CD8-positive, alpha-beta memory T cell (primary cell): ENCODE data around the gene SLC25A52. TPM values are rescaled to one million over a fixed set of nuclear protein-coding genes. Genes with fewer than 3 reads are reported as not detected.

Source experiments
- polyA plus RNA-seq: library from polyadenylated mRNA; unstranded; fragments of 300-500 nt; fragmentation: Illumina TruSeq; gene quantifications from one replicate; pipeline ENCODE4 v1.2.3, GENCODE V29; 2021
- total RNA-seq, 2 experiments: library from RNA; stranded (reverse); gene quantifications; one replicate each; pipeline ENCODE4 v1.2.3, GENCODE V29; 2021

The SLC25A52 gene
- total and polyA plus RNA-seq, 3 experiments from 2014 or later, result 0.22 TPM; not detected in 2

Other genes with a start within 250 kb of the SLC25A52 start
- not detected for gene TTR, start 169.0 kb downstream of the SLC25A52 start, total RNA-seq
- gene TTR, start 169.0 kb downstream of the SLC25A52 start, polyA plus RNA-seq, result not detected
- 1 to 10 TPM; 3.4 to 5.1 TPM for gene B4GALT6, start 76.3 kb downstream of the SLC25A52 start, total RNA-seq
- gene B4GALT6, start 76.3 kb downstream of the SLC25A52 start, polyA plus RNA-seq, result 0.18 TPM
- gene TRAPPC8, start 182.2 kb upstream of the SLC25A52 start, total RNA-seq, result 10 to 100 TPM; 29.2 to 34.8 TPM
- gene TRAPPC8, start 182.2 kb upstream of the SLC25A52 start, polyA plus RNA-seq, result 20.2 TPM